Rectal smooth muscle tissue (tissue), 1 donor: ENCODE data around the gene CWH43.
"Not testable (repeated sequence)": the region's sequence is repeated elsewhere in the genome, so short reads cannot be mapped to it uniquely, and the experiment has no call there.

Experiments used
- H3K27ac ChIP-seq: one replicate; pipeline ENCODE4 v1.7.0; 2013; ENCODE audit warnings: low read depth, low read length, inconsistent platforms
- H3K27me3 ChIP-seq: one replicate; pipeline ENCODE4 v1.7.0; 2013; ENCODE audit warnings: low read length; ENCODE audit not compliant: control insufficient read depth, insufficient read depth
- H3K36me3 ChIP-seq: one replicate; pipeline ENCODE4 v1.7.0; 2013; ENCODE audit warnings: low read length; ENCODE audit not compliant: control insufficient read depth, insufficient read depth
- H3K4me1 ChIP-seq: one replicate; pipeline ENCODE4 v1.7.0; 2013; ENCODE audit warnings: low read length; ENCODE audit not compliant: control insufficient read depth, insufficient read depth
- H3K4me3 ChIP-seq: one replicate; pipeline ENCODE4 v1.7.0; 2013; ENCODE audit warnings: low read length
- H3K9ac ChIP-seq: one replicate; pipeline ENCODE4 v1.7.0; 2013; ENCODE audit warnings: low read length

CWH43 gene

DNA sequence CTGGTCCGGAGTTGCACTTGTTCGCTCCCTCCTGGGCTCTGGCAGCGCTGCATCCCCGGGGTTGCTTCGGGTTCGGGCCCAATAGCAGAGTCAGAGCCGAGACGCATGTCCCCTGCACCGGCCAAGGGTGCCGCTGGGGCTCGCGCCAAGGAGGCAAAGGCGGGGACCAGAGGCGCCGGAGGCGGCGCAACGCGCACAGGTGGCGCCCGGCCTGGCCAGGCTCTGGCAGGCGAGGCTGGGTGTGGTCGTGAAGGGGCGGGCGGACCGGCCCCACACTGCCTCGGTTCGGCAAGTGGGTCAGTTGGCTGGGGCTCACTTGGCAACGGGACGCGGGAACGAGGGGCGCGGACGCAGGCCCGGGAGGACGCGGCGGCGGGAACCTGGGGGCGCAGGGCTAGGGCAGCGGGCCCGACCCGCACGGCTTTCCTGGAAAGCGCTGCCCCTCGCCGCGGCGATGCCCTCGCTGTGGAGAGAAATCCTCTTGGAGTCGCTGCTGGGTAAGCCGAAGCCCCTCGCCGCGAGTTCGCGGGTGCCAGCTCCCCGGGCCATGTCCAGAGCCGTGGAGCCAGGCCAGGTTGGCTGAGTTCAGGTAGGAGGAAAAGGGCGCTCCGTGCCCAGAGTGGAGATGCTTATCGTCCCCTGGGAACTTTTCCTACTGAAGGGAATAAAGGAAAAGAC lies at the start of gene CWH43:
Gene CWH43 (plus strand): TSS at position 300 of the 678 bp plus-strand sequence. CDS start 155 bp downstream, at position 455.
- H3K27me3 ChIP-seq, result no peaks in the 10 kb centered on the region
- no peak within 1 kb of the TSS for H3K27ac ChIP-seq
- peak within 1 kb of the TSS; percentile 45 for H3K4me3 ChIP-seq
- H3K36me3 ChIP-seq, result no peaks in the 10 kb centered on the region
- H3K4me1 ChIP-seq, result no peaks in the 10 kb centered on the region
- H3K9ac ChIP-seq, result no peak within 1 kb of the TSS

DNA sequence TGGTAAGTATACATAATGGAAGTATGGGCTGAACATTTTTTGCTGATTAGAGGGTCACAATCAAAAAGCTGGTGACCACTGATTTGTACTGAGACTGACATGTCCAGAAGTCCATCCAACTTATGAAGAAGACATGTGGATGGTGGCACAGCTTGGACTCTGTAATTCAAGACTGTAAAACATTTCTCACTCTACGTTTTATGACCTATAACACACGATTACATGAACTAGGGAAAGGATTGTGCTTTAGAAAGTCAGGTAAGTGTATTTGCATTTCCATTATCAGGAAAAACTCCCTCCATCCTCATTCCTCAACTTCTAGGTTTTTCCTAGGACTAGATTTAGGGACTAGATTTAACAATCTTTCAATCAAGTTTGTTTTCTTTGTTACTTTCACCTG lies 49.0 kb upstream of the CWH43 start:
- Histone ChIP-seq H3K36me3 (no peaks in the 10 kb centered on the region), H3K4me3 (no peak overlapping the region), H3K9ac (no peak overlapping the region), H3K4me1 (peaks cover 3% of the 10 kb centered on the region), H3K27ac (no peak overlapping the region), H3K27me3 (no peaks in the 10 kb centered on the region)

GRCh38 chr4:48938831-48939230 lies 47.2 kb upstream of the CWH43 start:
- no peak overlapping the region for H3K4me3 ChIP-seq
- no peak overlapping the region for H3K27ac ChIP-seq
- H3K4me1 ChIP-seq, result peaks cover 3% of the 10 kb centered on the region

DNA sequence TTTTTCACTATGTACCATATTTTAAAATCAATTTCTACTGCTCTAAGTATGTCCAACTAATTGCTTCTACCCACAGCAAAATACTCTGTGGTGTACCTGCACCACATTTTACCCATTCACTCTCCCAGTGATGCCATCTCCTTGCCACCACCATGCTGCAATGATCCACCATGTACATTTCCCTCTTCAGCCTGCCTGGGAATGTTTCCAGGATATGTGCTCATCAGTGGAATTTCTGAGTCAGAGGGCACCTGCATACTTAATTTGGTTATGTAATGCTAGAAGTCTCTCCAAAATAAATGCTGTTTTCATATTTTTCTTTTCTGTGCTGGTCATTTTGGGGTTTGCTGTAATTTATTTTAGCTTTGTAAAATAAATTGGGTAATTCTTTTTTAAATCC lies 46.3 kb upstream of the CWH43 start:
- no peak overlapping the region for H3K27ac ChIP-seq
- no peak overlapping the region for H3K4me3 ChIP-seq
- H3K27me3 ChIP-seq, result no peaks in the 10 kb centered on the region
- peaks cover 3% of the 10 kb centered on the region for H3K4me1 ChIP-seq
- no peaks in the 10 kb centered on the region for H3K36me3 ChIP-seq
- no peak overlapping the region for H3K9ac ChIP-seq

More at GRCh38 chr4:48938831-48939230, 47.2 kb upstream of the CWH43 start:
- no peaks in the 10 kb centered on the region for H3K36me3 ChIP-seq
- no peak overlapping the region for H3K9ac ChIP-seq
- no peaks in the 10 kb centered on the region for H3K27me3 ChIP-seq

- Histone ChIP-seq H3K27ac (no peak overlapping the region), H3K4me1 (peaks cover 3% of the 10 kb centered on the region), H3K9ac (no peak overlapping the region), H3K4me3 (no peak overlapping the region), H3K27me3 (no peaks in the 10 kb centered on the region), H3K36me3 (no peaks in the 10 kb centered on the region)
These were observed 42.7 kb upstream of the CWH43 start for GRCh38 chr4:48943387-48943786.

- Histone ChIP-seq H3K4me3 (no peak overlapping the region), H3K9ac (no peak overlapping the region), H3K36me3 (no peaks in the 10 kb centered on the region), H3K4me1 (peaks cover 3% of the 10 kb centered on the region), H3K27ac (no peak overlapping the region), H3K27me3 (no peaks in the 10 kb centered on the region)
These were observed 41.8 kb upstream of the CWH43 start for GRCh38 chr4:48944252-48944651.

DNA sequence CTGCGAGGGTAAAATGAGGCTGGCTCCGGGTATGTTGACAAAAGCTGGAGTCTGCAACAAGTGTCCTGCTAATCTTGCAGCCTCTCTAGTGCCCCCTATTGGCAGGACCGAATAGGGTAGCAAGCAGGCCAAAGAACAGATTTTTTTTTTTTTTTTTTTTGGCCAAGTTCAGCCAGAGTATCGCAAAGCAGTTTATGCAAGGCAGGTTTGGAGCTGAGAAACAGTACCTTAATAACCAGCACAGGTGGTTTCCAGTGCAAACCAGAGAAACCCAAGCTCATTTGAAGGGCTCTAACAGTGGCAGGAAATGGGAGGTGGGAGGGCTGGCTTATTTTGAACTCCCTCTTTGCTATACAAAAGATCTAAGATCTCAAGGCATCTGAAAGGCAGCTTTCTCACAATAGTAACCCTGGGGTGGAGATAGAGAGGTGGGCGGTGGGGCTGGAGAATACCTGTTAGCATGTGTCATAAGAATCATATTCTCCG lies 41.3 kb upstream of the CWH43 start:
- no peak overlapping the region for H3K4me3 ChIP-seq
- H3K36me3 ChIP-seq, result no peaks in the 10 kb centered on the region
- H3K9ac ChIP-seq, result no peak overlapping the region
- H3K4me1 ChIP-seq, result peaks cover 3% of the 10 kb centered on the region
- no peaks in the 10 kb centered on the region for H3K27me3 ChIP-seq
- no peak overlapping the region for H3K27ac ChIP-seq

DNA sequence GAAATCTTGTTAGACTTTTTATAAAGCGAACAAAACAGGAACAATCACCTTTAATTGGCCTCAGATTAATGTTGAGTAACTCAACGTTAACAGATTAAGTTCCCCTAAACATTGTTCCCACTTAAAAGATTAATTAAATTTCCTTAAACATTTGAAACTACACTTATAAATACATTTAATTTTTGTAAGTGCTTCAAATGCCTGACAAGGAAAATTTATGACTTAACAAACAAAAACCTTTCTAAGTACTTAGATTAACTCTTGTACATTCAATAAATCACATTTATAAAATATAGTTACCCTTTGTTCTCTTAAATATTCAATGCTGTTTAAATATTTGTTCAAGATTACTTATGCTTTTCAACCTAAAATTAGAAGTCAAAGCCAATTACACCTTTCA lies 40.1 kb upstream of the CWH43 start:
- no peaks in the 10 kb centered on the region for H3K36me3 ChIP-seq
- H3K27ac ChIP-seq, result no peak overlapping the region
- no peak overlapping the region for H3K4me3 ChIP-seq
- no peaks in the 10 kb centered on the region for H3K4me1 ChIP-seq
- no peak overlapping the region for H3K9ac ChIP-seq
- H3K27me3 ChIP-seq, result no peaks in the 10 kb centered on the region

GRCh38 chr4:48947731-48948130 lies 38.3 kb upstream of the CWH43 start:
- no peak overlapping the region for H3K4me3 ChIP-seq
- no peak overlapping the region for H3K27ac ChIP-seq
- H3K9ac ChIP-seq, result no peak overlapping the region
- no peaks in the 10 kb centered on the region for H3K4me1 ChIP-seq
- no peaks in the 10 kb centered on the region for H3K27me3 ChIP-seq
- H3K36me3 ChIP-seq, result no peaks in the 10 kb centered on the region

DNA sequence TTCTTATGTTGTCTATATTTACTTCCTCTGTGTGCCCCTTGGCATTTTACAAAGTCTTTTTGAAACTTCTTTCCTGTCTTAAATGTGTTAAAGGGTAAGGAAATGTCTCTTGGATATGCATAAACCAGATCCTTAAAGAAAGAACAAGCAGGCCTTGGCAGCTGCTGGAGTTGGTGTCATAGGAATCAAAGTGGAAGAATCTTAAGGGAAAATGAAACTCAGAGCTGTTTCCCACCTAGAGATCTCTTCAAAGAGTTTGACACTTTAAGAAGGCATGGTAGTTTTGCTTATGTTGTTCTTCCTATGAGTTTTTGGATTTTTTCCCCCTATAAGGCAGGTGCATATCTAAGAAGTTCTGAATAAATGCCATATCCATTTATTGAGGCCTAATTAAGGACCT lies 37.0 kb upstream of the CWH43 start:
- Histone ChIP-seq H3K4me3 (no peak overlapping the region), H3K36me3 (no peaks in the 10 kb centered on the region), H3K27ac (no peak overlapping the region), H3K27me3 (no peaks in the 10 kb centered on the region), H3K4me1 (no peaks in the 10 kb centered on the region), H3K9ac (no peak overlapping the region)

- H3K36me3 ChIP-seq, result no peaks in the 10 kb centered on the region
- no peaks in the 10 kb centered on the region for H3K27me3 ChIP-seq
- H3K9ac ChIP-seq, result no peak overlapping the region
- H3K4me3 ChIP-seq, result no peak overlapping the region
- no peaks in the 10 kb centered on the region for H3K4me1 ChIP-seq
- no peak overlapping the region for H3K27ac ChIP-seq
These were observed 36.4 kb upstream of the CWH43 start for GRCh38 chr4:48949518-48950219.

GRCh38 chr4:48954314-48954713 lies 31.8 kb upstream of the CWH43 start:
- Histone ChIP-seq H3K9ac (no peak overlapping the region), H3K4me3 (no peak overlapping the region), H3K27me3 (no peaks in the 10 kb centered on the region), H3K36me3 (no peaks in the 10 kb centered on the region), H3K4me1 (no peaks in the 10 kb centered on the region), H3K27ac (peak overlapping the region; percentile 42)

DNA sequence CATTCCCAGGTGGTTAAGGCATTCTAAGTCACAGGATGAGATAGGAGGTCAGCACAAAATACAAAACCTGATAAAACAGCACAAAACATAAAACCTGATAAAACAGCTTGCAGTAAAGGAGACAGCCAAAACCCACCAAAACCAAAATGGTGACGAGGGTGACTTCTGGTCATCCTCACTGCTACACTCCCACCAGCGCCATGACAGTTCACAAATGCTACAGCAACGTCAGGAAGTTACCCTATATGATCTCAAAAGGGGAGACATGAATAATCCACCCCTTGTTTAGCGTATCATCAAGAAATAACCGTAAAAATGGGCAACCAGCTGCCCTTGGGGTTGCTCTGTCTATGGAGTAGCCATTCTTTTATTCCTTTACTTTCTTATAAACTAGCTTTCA lies 28.7 kb upstream of the CWH43 start:
- not testable (repeated sequence) for H3K36me3 ChIP-seq, H3K27ac ChIP-seq, H3K4me3 ChIP-seq, H3K27me3 ChIP-seq, H3K9ac ChIP-seq, H3K4me1 ChIP-seq
